ENCODE data around the gene SREK1IP1. TPM values are rescaled to one million over a fixed set of nuclear protein-coding genes. Genes with fewer than 3 reads are reported as not detected.

The SREK1IP1 gene
- total RNA-seq = 25.8 and 26.5 TPM in 2 replicates
- long read RNA-seq, full-length matches to known transcripts = 5 of 16 reads
- long read RNA-seq, partial matches to known transcripts = 5 of 16 reads
- long read RNA-seq, other reads (novel, unspliced or antisense) = 6 of 16 reads

GRCh38 chr5:64768358-64769312 is at the start of gene SREK1IP1, which contains the start of gene CWC27:
TSS of gene SREK1IP1 (minus strand) at chr5:64768691. CDS start at chr5:64768517, 174 bp downstream.
TSS of gene CWC27 (plus strand) at chr5:64768930. CDS start at chr5:64769147, 217 bp downstream.
- peaks cover 2% of the 10 kb centered on the region for H3K36me3 Mint-ChIP-seq (ENCODE audit: insufficient read depth)
- H3K4me3 Mint-ChIP-seq (ENCODE audit: low read depth) = peak within 1 kb of the TSS; percentile 97
- no peaks in the 10 kb centered on the region for H3K27me3 Mint-ChIP-seq
- peak within 1 kb of the TSS; percentile 99 for H3K27ac Mint-ChIP-seq
- peaks cover 21% of the 10 kb centered on the region for H3K4me1 Mint-ChIP-seq (ENCODE audit: low read depth)
- no peaks in the 10 kb centered on the region for H3K9me3 Mint-ChIP-seq (ENCODE audit: low read depth)
- TF ChIP-seq, protein P1, sequence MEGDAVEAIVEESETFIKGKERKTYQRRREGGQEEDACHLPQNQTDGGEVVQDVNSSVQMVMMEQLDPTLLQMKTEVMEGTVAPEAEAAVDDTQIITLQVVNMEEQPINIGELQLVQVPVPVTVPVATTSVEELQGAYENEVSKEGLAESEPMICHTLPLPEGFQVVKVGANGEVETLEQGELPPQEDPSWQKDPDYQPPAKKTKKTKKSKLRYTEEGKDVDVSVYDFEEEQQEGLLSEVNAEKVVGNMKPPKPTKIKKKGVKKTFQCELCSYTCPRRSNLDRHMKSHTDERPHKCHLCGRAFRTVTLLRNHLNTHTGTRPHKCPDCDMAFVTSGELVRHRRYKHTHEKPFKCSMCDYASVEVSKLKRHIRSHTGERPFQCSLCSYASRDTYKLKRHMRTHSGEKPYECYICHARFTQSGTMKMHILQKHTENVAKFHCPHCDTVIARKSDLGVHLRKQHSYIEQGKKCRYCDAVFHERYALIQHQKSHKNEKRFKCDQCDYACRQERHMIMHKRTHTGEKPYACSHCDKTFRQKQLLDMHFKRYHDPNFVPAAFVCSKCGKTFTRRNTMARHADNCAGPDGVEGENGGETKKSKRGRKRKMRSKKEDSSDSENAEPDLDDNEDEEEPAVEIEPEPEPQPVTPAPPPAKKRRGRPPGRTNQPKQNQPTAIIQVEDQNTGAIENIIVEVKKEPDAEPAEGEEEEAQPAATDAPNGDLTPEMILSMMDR (IDR thresholded peaks at IDR 0.05; ENCODE audit: unreplicated experiment) = peak; percentile 27
- peak; percentile 72 for DNase-seq (ENCODE audit: low spot score, unreplicated experiment)

DNA sequence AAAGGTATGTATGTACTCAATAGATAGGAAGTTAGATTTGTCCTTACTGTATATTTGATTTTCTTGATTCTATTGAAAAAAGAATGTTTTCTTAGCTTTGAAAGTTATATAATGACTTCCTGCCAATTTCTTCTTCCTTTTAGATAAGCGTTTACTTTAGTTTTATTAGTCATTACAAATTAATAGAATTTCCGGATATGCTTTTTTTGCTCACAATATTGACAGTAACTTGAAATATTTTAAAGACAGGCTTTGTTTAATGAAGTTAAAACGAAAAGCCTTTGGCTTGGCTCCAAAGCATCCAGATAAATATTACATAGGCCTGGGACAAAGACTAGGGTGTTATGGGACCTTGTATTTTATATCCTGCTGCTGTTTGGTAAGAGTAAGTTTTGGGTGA is 49.8 kb upstream of the SREK1IP1 start:
- Mint-ChIP-seq H3K27ac (no peak overlapping the region), H3K27me3 (no peaks in the 10 kb centered on the region), H3K9me3 (ENCODE audit: low read depth) (no peaks in the 10 kb centered on the region), H3K36me3 (ENCODE audit: insufficient read depth) (peaks cover 1% of the 10 kb centered on the region), H3K4me3 (ENCODE audit: low read depth) (no peak overlapping the region), H3K4me1 (ENCODE audit: low read depth) (peaks cover 3% of the 10 kb centered on the region)
- DNase-seq (ENCODE audit: low spot score, unreplicated experiment) = no peak
- TF ChIP-seq, protein P1 (IDR thresholded peaks at IDR 0.05; ENCODE audit: unreplicated experiment) = no peak

DNA sequence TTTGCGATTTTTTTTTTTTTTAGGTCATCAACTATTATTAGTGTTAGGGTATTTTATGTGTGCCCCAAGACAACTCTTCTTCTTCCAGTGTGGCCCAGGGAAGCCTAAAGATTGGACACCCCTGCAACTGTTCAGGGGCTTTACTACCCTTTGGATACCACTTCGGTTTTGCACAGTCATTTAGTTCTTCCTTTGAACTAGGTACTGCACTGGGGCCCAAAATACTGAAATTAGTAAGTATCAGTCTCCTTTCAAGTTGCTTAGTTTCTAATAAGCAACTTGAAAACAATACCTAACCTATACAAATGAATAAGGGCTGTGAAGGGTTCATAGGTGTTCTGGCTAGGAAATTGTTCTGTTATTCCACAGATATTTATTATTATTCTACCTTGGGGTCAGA is 45.6 kb upstream of the SREK1IP1 start:
- Mint-ChIP-seq H3K4me3 (ENCODE audit: low read depth) (no peak overlapping the region), H3K9me3 (ENCODE audit: low read depth) (no peaks in the 10 kb centered on the region), H3K27me3 (no peaks in the 10 kb centered on the region), H3K27ac (no peak overlapping the region), H3K36me3 (ENCODE audit: insufficient read depth) (peaks cover 3% of the 10 kb centered on the region), H3K4me1 (ENCODE audit: low read depth) (peaks cover 1% of the 10 kb centered on the region)
- TF ChIP-seq, protein P1 (IDR thresholded peaks at IDR 0.05; ENCODE audit: unreplicated experiment) = no peak
- no peak for DNase-seq (ENCODE audit: low spot score, unreplicated experiment)

DNA sequence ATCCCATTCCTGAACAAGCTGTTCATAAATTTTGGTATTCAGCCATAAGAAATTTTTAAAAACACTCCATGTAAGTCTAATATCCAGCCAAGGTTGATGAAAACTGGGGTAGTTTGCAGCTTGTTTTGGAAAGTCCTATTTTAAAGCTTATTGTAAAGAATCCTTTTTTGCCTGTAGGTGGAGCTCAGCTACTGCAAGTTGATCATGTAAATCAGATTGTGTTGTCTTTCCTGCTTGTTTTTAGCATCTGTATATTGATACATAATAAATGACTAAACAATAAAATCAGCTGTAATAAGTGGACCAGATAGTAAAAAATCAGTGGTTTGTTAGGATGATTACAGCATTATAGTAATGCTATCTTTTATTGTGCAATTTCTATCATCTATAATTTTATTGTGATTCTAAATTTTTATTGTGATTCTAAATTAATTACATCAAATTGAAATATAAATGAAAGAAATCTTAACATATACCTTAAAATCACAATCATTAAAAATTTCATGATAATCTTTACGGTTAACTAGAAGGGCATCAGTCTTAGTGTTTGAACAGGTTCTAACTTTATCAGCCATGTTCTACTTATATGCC is 42.7 kb upstream of the SREK1IP1 start:
- Mint-ChIP-seq H3K36me3 (ENCODE audit: insufficient read depth) (peaks cover 2% of the 10 kb centered on the region), H3K27ac (no peak overlapping the region), H3K4me1 (ENCODE audit: low read depth) (no peaks in the 10 kb centered on the region), H3K9me3 (ENCODE audit: low read depth) (no peaks in the 10 kb centered on the region), H3K27me3 (no peaks in the 10 kb centered on the region), H3K4me3 (ENCODE audit: low read depth) (no peak overlapping the region)
- TF ChIP-seq, protein P1 (IDR thresholded peaks at IDR 0.05; ENCODE audit: unreplicated experiment) = peak; percentile 82
- DNase-seq (ENCODE audit: low spot score, unreplicated experiment) = no peak

- H3K36me3 Mint-ChIP-seq (ENCODE audit: insufficient read depth) = peaks cover 3% of the 10 kb centered on the region
- H3K27me3 Mint-ChIP-seq = no peaks in the 10 kb centered on the region
- H3K4me3 Mint-ChIP-seq (ENCODE audit: low read depth) = no peak overlapping the region
- H3K27ac Mint-ChIP-seq = no peak overlapping the region
- TF ChIP-seq, protein P1 (IDR thresholded peaks at IDR 0.05; ENCODE audit: unreplicated experiment) = no peak
- no peak for DNase-seq (ENCODE audit: low spot score, unreplicated experiment)
- no peaks in the 10 kb centered on the region for H3K4me1 Mint-ChIP-seq (ENCODE audit: low read depth)
- no peaks in the 10 kb centered on the region for H3K9me3 Mint-ChIP-seq (ENCODE audit: low read depth)
These were observed 39.0 kb upstream of the SREK1IP1 start for GRCh38 chr5:64807520-64807919.

All from progenitor cell of endocrine pancreas (in vitro differentiated cells).